ENCODE measurements around the gene CAAP1. TPM values are rescaled to one million over a fixed set of nuclear protein-coding genes. Genes with fewer than 3 reads are reported as not detected.
"Not testable (repeated sequence)": the region's sequence is repeated elsewhere in the genome, so short reads cannot be mapped to it uniquely, and the experiment has no call there.

The CAAP1 gene
- total RNA-seq, 1 donor from 2014 or later = 14.3 TPM

- Mint-ChIP-seq H3K36me3 (ENCODE audit: unreplicated experiment) (peaks cover 26% of the 10 kb centered on the region), H3K4me3 (ENCODE audit: unreplicated experiment) (no peak overlapping the region), H3K27ac (ENCODE audit: unreplicated experiment) (no peak overlapping the region), H3K27me3 (ENCODE audit: unreplicated experiment) (no peaks in the 10 kb centered on the region), H3K9me3 (ENCODE audit: unreplicated experiment) (no peaks in the 10 kb centered on the region), H3K4me1 (ENCODE audit: low read depth, unreplicated experiment) (no peaks in the 10 kb centered on the region)
- TF ChIP-seq CTCF (IDR thresholded peaks at IDR 0.05; ENCODE audit: partially characterized antibody, unreplicated experiment) = no peak
- no peak for DNase-seq
Observed at GRCh38 chr9:26882154-26882553, 10.4 kb downstream of the CAAP1 start.

- Mint-ChIP-seq H3K4me1 (ENCODE audit: low read depth, unreplicated experiment) (no peaks in the 10 kb centered on the region), H3K36me3 (ENCODE audit: unreplicated experiment) (peaks cover 26% of the 10 kb centered on the region), H3K27ac (ENCODE audit: unreplicated experiment) (no peak overlapping the region), H3K4me3 (ENCODE audit: unreplicated experiment) (no peak overlapping the region), H3K27me3 (ENCODE audit: unreplicated experiment) (no peaks in the 10 kb centered on the region), H3K9me3 (ENCODE audit: unreplicated experiment) (no peaks in the 10 kb centered on the region)
- DNase-seq = no peak
- TF ChIP-seq CTCF (IDR thresholded peaks at IDR 0.05; ENCODE audit: partially characterized antibody, unreplicated experiment) = no peak
Observed at GRCh38 chr9:26880262-26880661, 12.3 kb downstream of the CAAP1 start.

- H3K4me1 Mint-ChIP-seq (ENCODE audit: low read depth, unreplicated experiment); H3K36me3 Mint-ChIP-seq (ENCODE audit: unreplicated experiment); H3K27me3 Mint-ChIP-seq (ENCODE audit: unreplicated experiment); DNase-seq; H3K4me3 Mint-ChIP-seq (ENCODE audit: unreplicated experiment); H3K9me3 Mint-ChIP-seq (ENCODE audit: unreplicated experiment); H3K27ac Mint-ChIP-seq (ENCODE audit: unreplicated experiment): not testable (repeated sequence)
Observed at GRCh38 chr9:26875155-26875554, 17.4 kb downstream of the CAAP1 start.

- no peak for DNase-seq
- H3K4me1 Mint-ChIP-seq (ENCODE audit: low read depth, unreplicated experiment) = no peaks in the 10 kb centered on the region
- H3K36me3 Mint-ChIP-seq (ENCODE audit: unreplicated experiment) = no peaks in the 10 kb centered on the region
- no peaks in the 10 kb centered on the region for H3K27me3 Mint-ChIP-seq (ENCODE audit: unreplicated experiment)
- no peak overlapping the region for H3K4me3 Mint-ChIP-seq (ENCODE audit: unreplicated experiment)
- H3K27ac Mint-ChIP-seq (ENCODE audit: unreplicated experiment) = no peak overlapping the region
- no peak for TF ChIP-seq CTCF (IDR thresholded peaks at IDR 0.05; ENCODE audit: partially characterized antibody, unreplicated experiment)
- no peaks in the 10 kb centered on the region for H3K9me3 Mint-ChIP-seq (ENCODE audit: unreplicated experiment)
Observed at GRCh38 chr9:26870292-26870691, 22.3 kb downstream of the CAAP1 start.

- no peak for DNase-seq
- H3K27ac Mint-ChIP-seq (ENCODE audit: unreplicated experiment) = no peak overlapping the region
- no peaks in the 10 kb centered on the region for H3K36me3 Mint-ChIP-seq (ENCODE audit: unreplicated experiment)
- H3K4me3 Mint-ChIP-seq (ENCODE audit: unreplicated experiment) = no peak overlapping the region
- H3K4me1 Mint-ChIP-seq (ENCODE audit: low read depth, unreplicated experiment) = no peaks in the 10 kb centered on the region
- no peaks in the 10 kb centered on the region for H3K9me3 Mint-ChIP-seq (ENCODE audit: unreplicated experiment)
- no peak for TF ChIP-seq CTCF (IDR thresholded peaks at IDR 0.05; ENCODE audit: partially characterized antibody, unreplicated experiment)
- H3K27me3 Mint-ChIP-seq (ENCODE audit: unreplicated experiment) = no peaks in the 10 kb centered on the region
Observed at GRCh38 chr9:26863074-26863473, 29.5 kb downstream of the CAAP1 start.

Data from glutamatergic neuron (in vitro differentiated cells).